22Rv1 (cell line): ENCODE measurements around the gene TAF8.

Experiments used
- ZFX ChIP-seq: fragments of 450-650 bp; IDR thresholded peaks from 2 replicates; pipeline ENCODE4 v1.6.1; 2017; ENCODE audit warnings: antibody characterized with exemption, borderline replicate concordance
- TF ChIP-seq, protein P1 (sequence below): fragments of 450-650 bp; IDR thresholded peaks from 2 replicates; pipeline ENCODE4 v1.5.1; 2017; ENCODE audit warnings: mild to moderate bottlenecking

DNA sequence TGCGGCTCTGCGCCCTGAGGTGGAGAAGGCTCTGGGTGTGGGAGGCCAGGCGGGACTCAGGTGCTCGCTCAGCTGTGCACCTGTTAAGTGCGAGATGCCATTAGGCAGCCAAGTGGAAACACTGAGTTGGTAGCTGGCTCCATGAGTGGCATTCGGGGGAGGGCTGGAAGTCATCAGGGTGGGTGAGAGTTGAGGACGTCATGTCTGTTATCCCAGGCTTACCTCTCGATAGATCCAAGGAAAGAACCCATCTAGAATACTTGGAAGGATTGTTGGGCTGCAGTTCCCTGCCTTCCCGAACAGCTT is 41.3 kb downstream of the TAF8 start:
- TF ChIP-seq, protein P1, sequence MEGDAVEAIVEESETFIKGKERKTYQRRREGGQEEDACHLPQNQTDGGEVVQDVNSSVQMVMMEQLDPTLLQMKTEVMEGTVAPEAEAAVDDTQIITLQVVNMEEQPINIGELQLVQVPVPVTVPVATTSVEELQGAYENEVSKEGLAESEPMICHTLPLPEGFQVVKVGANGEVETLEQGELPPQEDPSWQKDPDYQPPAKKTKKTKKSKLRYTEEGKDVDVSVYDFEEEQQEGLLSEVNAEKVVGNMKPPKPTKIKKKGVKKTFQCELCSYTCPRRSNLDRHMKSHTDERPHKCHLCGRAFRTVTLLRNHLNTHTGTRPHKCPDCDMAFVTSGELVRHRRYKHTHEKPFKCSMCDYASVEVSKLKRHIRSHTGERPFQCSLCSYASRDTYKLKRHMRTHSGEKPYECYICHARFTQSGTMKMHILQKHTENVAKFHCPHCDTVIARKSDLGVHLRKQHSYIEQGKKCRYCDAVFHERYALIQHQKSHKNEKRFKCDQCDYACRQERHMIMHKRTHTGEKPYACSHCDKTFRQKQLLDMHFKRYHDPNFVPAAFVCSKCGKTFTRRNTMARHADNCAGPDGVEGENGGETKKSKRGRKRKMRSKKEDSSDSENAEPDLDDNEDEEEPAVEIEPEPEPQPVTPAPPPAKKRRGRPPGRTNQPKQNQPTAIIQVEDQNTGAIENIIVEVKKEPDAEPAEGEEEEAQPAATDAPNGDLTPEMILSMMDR = no peak
- no peak for TF ChIP-seq ZFX
